SIG-M5 treated with dmso at 0.1 percent for 504 hours (cell line): Measurements from ENCODE around the gene STXBP2.

Source experiments
- DNase-seq: peaks from one replicate; lab custom pipeline; 2025; ENCODE audit not compliant: unreplicated experiment; lab: John Stamatoyannopoulos, UW

The STXBP2 gene

DNA sequence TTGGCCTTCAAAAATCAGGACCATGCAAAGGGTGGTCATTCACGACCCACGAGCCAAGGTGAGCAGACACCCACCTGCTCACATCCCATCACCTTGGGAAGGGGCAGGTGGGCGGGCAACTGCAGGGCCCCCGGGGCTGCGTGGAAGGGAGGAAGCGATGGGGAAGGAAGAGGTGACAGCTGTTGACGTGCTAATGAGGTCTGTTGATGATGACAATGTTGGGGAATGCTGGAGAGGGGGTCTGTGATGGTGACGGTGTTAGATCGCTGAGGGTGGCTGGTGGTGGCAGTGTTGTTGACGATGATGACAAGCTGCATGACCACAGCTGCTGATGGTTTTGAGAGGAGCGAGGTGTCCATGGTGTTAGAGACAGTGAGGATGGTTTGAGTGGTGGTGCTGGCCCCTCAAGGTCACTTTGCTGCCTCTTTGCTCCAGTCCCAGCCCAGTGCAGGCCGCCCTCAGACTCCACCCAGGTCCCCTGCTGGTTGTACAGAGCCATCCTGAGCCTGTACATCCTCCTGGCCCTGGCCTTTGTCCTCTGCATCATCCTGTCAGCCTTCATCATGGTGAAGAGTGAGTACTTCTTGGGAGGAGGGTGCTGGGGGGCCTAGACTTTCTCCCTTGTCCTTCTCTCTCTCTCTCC is 40.9 kb downstream of the STXBP2 start:
- peak; percentile 46 for DNase-seq

DNA sequence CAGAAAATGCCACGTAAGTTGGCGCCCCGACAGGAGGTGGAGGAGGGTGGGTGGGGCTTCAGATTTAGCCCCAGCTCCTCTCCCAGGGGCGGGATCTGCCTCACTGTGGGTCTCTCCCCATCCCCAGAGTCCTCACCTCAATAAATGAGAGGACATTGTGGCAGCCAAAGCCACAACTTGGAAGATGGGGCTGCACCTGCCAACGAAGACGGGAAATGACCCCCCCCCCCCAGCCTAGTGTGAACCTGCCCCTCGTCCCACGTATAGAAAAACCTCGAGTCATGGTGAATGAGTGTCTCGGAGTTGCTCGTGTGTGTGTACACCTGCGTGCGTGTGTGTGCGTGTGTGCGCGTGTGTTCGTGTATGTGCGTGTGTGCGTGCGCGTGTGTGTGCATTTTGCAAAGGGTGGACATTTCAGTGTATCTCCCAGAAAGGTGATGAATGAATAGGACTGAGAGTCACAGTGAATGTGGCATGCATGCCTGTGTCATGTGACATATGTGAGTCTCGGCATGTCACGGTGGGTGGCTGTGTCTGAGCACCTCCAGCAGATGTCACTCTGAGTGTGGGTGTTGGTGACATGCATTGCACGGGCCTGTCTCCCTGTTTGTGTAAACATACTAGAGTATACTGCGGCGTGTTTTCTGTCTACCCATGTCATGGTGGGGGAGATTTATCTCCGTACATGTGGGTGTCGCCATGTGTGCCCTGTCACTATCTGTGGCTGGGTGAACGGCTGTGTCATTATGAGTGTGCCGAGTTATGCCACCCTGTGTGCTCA is 42.3 kb downstream of the STXBP2 start:
- peak; percentile 43 for DNase-seq

DNA sequence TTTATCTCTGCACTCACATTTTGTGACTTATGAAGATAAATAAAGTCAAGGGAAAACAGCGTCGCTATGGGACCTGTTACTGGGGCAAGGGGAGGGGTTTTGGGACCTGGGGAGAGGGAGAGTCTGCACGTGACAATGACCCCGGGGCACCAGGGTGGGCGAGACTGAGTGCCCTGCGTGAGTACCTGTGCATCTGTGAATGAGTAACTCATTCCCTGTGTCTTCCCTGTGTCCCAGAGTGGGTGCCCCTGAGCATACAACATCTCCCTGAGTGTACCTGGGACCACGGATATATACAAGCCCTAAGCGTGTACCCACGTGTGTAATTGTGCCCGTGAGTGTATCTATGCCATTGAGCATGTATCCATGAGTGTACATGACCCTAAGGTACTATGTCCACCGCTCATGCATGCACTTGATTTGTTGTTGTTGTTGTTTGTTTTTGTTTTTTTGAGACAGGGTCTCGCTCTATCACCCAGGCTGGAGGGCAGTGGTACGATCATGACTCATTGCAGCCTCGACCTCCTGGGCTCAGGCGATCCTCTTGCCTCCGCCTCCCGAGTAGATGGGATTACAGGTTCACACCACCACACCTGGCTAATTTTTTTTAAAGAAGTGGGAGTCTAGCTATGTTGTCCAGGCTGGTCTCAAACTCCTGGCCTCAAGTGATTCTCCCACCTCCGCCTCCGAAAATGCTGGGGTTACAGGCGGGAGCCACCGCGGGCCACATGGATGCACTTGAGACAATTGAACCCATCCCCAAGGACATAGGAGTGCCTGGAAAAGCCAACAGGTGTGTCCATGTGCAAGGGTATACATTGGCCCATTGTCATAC is 43.1 kb downstream of the STXBP2 start:
- no peak for DNase-seq

- peak; percentile 47 for DNase-seq
Observed at GRCh38 chr19:7680606-7681339, 43.9 kb downstream of the STXBP2 start, which contains the start of gene TRAPPC5. Gene TRAPPC5, plus strand, starts transcription at chr19:7680833. Its CDS starts 1,421 bp downstream, at chr19:7682254.

- peak; percentile 95 for DNase-seq
Observed at GRCh38 chr19:7681340-7682174, 44.6 kb downstream of the STXBP2 start.

DNA sequence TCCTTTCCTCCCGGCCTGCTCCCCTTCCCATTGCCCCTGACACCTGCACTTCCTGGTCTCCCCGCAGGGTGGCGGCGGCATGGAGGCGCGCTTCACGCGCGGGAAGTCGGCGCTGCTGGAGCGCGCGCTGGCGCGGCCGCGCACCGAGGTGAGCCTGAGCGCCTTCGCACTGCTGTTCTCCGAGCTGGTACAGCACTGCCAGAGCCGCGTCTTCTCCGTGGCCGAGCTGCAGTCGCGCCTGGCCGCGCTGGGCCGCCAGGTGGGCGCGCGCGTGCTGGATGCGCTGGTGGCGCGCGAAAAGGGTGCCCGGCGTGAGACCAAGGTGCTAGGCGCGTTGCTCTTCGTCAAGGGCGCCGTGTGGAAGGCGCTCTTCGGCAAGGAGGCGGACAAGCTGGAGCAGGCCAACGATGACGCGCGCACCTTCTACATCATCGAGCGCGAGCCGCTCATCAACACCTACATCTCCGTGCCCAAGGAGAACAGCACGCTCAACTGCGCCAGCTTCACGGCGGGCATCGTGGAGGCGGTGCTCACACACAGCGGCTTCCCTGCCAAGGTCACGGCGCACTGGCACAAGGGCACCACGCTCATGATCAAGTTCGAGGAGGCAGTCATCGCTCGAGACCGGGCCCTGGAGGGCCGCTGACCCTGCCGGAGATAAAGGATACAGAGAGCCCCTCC is 45.4 kb downstream of the STXBP2 start:
- no peak for DNase-seq

DNA sequence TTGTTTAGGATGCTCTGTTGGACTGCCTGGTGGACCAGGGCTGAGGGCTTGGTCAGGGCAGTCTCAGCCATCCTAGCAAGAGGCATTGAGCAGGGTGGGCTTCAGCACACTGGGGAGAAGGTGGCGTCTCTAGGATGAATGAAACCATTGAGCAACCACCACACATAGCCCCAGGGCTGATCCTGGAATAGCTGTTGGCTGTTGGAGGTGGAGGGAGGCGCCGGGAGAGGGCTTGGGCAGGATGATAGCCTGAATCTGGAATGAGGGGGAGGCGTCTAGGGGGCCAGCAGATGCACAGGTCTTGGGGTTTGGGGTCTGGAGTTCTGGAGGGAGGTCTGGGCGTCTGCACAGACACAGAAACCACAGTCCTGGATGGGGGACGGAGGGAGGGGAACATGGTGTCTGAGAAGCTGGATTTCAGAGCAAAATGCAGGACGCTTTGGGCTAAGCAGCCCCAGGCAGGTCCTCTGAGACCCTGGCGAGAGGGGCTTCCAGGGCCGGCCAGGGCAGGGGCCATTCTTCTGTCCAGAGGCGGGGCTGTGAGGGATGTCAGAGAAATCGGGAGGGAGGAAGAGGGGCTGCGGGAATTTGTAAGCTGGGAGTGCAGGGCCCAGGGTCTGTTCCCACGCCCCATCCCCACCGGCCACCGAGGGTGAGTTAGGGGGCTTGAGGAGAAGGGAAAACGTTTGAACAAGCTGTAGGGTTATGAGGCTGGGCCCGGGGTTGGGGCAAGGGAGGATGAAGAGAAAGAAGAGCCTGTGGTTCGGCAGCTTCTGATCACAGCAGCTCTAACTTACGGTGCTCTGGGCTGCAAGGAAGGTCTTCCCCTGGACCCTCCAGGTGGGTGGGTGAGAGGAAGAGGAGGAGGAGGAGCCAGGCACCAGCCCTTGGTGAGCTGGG is 48.9 kb downstream of the STXBP2 start:
- no peak for DNase-seq

GRCh38 chr19:7687177-7687576 is 50.3 kb downstream of the STXBP2 start:
- no peak for DNase-seq

DNA sequence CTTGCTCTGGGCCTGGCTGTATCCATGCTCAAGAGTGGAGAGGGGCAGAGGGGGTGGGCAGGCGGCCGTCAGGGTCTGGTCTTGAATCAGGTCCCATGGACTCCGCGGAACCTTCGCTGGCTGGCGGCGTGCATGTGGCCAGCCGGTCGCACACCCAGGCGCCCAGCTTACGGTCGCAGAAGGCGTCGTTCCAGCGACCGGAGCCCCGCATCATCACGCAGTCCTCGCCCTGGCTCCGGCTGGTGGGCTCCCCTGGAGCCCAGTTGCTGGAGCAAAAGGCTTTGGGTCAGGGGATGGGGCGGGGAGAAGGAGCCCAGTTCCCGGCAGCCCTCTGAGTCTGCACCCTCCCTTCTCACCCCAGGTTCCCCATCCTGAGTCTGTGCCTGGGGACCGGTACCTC is 52.3 kb downstream of the STXBP2 start:
- DNase-seq, result no peak

DNA sequence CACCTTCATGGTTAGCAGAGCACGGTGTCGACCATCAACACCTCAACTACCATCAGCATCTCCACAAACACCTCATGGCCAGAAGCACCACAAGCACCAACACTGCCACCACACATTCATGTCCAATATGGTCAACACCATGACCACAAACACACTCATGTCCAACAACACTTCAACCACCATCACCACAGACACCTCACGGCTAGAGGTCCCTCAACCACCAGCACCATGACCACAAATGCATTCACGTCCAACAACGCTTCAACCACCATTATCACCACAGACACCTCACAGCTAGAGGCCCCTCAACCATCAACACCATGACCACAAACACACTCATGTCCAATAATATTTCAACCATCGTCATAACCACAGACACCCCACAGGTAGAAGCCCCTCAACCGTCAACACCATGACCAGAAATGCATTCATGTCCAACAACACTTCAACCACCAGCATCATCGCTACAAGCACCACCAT is 53.9 kb downstream of the STXBP2 start:
- DNase-seq, result no peak

- DNase-seq, result no peak
Observed at GRCh38 chr19:7691497-7691896, 54.6 kb downstream of the STXBP2 start.

DNA sequence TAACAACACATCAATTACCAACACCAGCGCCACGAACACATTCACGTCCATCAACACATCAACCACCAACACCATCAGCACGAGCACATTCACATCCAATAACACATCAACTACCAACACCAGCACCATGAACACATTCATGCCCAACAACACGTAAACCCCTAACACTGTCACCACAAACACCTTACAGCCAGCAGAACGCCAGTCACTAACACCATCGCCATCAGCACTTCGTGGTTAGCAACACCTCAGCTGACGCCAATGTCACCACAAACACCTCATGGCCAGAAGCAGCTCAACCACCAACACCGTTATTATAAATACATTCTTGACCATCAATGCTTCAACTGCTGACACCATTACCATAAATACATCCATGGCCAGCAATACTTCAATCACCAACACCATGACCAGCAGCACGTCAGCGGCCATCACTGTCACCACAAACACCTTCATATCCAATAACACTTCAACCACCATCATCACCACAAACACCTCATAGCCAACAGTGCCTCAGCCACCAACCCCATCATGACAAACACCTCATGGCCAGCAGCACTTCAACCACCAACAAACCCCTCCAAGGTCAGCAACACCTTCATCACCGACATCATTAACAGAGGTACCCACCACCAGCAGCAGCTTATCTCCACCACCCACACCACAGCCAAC is 55.6 kb downstream of the STXBP2 start:
- DNase-seq, result no peak

GRCh38 chr19:7694499-7694898 is 57.6 kb downstream of the STXBP2 start:
- DNase-seq, result no peak
